ENCODE results near the gene HDAC7. TPM values are rescaled to one million over a fixed set of nuclear protein-coding genes. Genes with fewer than 3 reads are reported as not detected.

Gene HDAC7
- total and polyA plus RNA-seq, 2 of the 13 experiments (the other 11 are each of a cell fraction or from before 2014, with no cell fraction given) = 4.6 to 10.8 TPM

DNA sequence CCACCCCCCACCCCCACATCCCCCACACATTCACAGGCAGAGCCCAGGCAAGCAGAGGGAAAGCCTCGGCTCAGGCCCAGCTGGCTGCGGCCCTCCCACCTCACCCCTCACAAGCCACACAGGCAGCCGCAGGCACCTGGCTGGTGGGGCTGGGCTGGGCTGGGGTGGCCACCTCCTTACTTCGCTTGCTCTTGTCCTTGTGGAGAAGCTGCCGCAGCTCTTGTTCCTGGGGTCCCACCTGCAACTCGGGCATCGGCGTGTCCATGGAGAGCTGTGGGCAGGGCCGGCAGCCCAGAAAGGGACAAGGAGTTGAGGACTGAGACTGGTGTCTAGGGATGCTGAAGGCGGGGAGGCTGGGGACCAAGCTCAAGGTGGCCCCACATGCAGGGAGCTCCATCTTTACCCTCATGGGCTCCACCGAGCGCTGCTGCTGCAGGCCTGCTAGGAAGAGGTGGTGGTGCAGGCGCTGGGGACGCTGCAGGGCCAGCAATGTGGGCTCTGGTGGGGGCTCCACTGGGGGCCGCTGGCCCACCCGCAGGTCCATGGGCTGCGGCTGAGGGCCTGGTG, 21.2 kb downstream of the HDAC7 start:
- Histone ChIP-seq H3K36me3 (replicated peaks in 1 of 2; ENCODE audit: control insufficient read depth in 1 of 2, insufficient read depth in 2 of 2, low read length in 2 of 2) (peaks cover 0 to 2% of the 10 kb centered on the region in 2 experiments; a peak in 1 of 5 replicates), H3K27me3 (ENCODE audit: control insufficient read depth in 1 of 2, insufficient read depth in 2 of 2, low read length in 2 of 2) (no peaks in the 10 kb centered on the region), H4K20me1 (ENCODE audit: insufficient read depth, low read length) (no peaks in the 10 kb centered on the region), H3K4me1 (ENCODE audit: insufficient read depth, low read length) (no peaks in the 10 kb centered on the region), H3K4me2 (ENCODE audit: low read depth, low read length) (no peak overlapping the region), H2AFZ (ENCODE audit: low read length) (no peak overlapping the region), H3K27ac (ENCODE audit: extremely low read length, insufficient read depth, low read length) (no peak overlapping the region), H3K9me3 (ENCODE audit: low read length) (no peaks in the 10 kb centered on the region), H3K4me3 (replicated peaks in 1 of 3; ENCODE audit: insufficient read depth in 1 of 3, low read depth in 2 of 3, low read length in 3 of 3) (no peak overlapping the region), H3K9ac (ENCODE audit: insufficient read depth, low read depth, low read length) (no peak overlapping the region), H3K79me2 (ENCODE audit: insufficient read depth, low read length) (no peaks in the 10 kb centered on the region)
- ChIA-PET POLR2A (no interaction called here), CTCF (ENCODE audit: low intra/inter-chr PET ratio, low total read pairs) (interaction anchor here (3.7 kb wide), 1 partner anchor 40 kb away, joined by 33 read pairs; no protein-coding TSS in a partner anchor)
- in situ Hi-C loops (cut with HindIII; ENCODE audit: extremely low pct_ligation_motif_present, low pct_unique_long_range_greater_than_20kb) (no loop called here), intact Hi-C loops (cut with micrococcal nuclease; ENCODE audit: unreplicated experiment) (no loop called here)
- BruUV-seq (replicated peaks) = no TSS peak
- no peak for ATAC-seq
- WGBS (ENCODE audit: low lambda C conversion rate) = 96% methylated on average over 12 of the region's 17 CpGs
- no peak for DNase-seq (ENCODE audit: low spot score)
- FAIRE-seq = no peak
- TF ChIP-seq, protein P1, sequence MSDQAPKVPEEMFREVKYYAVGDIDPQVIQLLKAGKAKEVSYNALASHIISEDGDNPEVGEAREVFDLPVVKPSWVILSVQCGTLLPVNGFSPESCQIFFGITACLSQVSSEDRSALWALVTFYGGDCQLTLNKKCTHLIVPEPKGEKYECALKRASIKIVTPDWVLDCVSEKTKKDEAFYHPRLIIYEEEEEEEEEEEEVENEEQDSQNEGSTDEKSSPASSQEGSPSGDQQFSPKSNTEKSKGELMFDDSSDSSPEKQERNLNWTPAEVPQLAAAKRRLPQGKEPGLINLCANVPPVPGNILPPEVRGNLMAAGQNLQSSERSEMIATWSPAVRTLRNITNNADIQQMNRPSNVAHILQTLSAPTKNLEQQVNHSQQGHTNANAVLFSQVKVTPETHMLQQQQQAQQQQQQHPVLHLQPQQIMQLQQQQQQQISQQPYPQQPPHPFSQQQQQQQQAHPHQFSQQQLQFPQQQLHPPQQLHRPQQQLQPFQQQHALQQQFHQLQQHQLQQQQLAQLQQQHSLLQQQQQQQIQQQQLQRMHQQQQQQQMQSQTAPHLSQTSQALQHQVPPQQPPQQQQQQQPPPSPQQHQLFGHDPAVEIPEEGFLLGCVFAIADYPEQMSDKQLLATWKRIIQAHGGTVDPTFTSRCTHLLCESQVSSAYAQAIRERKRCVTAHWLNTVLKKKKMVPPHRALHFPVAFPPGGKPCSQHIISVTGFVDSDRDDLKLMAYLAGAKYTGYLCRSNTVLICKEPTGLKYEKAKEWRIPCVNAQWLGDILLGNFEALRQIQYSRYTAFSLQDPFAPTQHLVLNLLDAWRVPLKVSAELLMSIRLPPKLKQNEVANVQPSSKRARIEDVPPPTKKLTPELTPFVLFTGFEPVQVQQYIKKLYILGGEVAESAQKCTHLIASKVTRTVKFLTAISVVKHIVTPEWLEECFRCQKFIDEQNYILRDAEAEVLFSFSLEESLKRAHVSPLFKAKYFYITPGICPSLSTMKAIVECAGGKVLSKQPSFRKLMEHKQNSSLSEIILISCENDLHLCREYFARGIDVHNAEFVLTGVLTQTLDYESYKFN (CRISPR knock-in tag; conservative IDR thresholded peaks at IDR 0.05) = no peak
- TF ChIP-seq ZNF605 (CRISPR knock-in tag; IDR thresholded peaks at IDR 0.05) (no peak), PCBP2 (optimal IDR thresholded peaks at IDR 0.05; ENCODE audit: low read depth, low read length, poor library complexity, severe bottlenecking) (no peak), DMAP1 (CRISPR knock-in tag; IDR thresholded peaks at IDR 0.05) (no peak), ZNF552 (CRISPR knock-in tag; IDR thresholded peaks at IDR 0.05; ENCODE audit: borderline replicate concordance) (no peak), GATAD2A (CRISPR knock-in tag; IDR thresholded peaks at IDR 0.05) (no peak), ZNF350 (CRISPR knock-in tag; IDR thresholded peaks at IDR 0.05; ENCODE audit: borderline replicate concordance, low read depth) (no peak), ZNF180 (CRISPR knock-in tag; IDR thresholded peaks at IDR 0.05; ENCODE audit: borderline replicate concordance, low read depth) (no peak), TAF15 (IDR thresholded peaks at IDR 0.05; ENCODE audit: low read depth, low read length, poor library complexity, severe bottlenecking) (no peak), TCF7 (IDR thresholded peaks at IDR 0.05; ENCODE audit: low read depth) (no peak)
- TF ChIP-seq, protein P2, sequence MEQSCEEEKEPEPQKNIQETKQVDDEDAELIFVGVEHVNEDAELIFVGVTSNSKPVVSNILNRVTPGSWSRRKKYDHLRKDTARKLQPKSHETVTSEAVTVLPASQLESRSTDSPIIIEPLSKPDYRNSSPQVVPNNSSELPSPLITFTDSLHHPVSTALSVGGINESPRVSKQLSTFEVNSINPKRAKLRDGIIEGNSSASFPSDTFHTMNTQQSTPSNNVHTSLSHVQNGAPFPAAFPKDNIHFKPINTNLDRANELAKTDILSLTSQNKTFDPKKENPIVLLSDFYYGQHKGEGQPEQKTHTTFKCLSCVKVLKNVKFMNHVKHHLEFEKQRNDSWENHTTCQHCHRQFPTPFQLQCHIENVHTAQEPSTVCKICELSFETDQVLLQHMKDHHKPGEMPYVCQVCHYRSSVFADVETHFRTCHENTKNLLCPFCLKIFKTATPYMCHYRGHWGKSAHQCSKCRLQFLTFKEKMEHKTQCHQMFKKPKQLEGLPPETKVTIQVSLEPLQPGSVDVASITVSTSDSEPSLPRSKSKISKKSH (CRISPR knock-in tag; IDR thresholded peaks at IDR 0.05; ENCODE audit: borderline replicate concordance) = no peak
- TF ChIP-seq, protein P3, sequence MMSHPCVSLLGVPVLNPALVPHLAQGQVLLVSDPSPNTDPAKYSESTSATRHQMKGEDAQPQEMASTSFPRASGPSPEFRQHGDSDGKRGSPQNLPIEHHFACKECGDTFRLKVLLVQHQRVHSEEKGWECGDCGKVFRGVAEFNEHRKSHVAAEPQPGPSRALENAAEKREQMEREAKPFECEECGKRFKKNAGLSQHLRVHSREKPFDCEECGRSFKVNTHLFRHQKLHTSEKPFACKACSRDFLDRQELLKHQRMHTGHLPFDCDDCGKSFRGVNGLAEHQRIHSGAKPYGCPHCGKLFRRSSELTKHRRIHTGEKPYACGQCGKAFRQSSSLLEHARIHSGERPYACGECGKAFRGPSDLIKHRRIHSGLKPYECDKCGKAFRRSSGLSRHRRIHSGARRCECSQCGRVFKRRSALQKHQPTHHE (CRISPR knock-in tag; IDR thresholded peaks at IDR 0.05; ENCODE audit: borderline replicate concordance) = no peak
- TF ChIP-seq, protein P4, sequence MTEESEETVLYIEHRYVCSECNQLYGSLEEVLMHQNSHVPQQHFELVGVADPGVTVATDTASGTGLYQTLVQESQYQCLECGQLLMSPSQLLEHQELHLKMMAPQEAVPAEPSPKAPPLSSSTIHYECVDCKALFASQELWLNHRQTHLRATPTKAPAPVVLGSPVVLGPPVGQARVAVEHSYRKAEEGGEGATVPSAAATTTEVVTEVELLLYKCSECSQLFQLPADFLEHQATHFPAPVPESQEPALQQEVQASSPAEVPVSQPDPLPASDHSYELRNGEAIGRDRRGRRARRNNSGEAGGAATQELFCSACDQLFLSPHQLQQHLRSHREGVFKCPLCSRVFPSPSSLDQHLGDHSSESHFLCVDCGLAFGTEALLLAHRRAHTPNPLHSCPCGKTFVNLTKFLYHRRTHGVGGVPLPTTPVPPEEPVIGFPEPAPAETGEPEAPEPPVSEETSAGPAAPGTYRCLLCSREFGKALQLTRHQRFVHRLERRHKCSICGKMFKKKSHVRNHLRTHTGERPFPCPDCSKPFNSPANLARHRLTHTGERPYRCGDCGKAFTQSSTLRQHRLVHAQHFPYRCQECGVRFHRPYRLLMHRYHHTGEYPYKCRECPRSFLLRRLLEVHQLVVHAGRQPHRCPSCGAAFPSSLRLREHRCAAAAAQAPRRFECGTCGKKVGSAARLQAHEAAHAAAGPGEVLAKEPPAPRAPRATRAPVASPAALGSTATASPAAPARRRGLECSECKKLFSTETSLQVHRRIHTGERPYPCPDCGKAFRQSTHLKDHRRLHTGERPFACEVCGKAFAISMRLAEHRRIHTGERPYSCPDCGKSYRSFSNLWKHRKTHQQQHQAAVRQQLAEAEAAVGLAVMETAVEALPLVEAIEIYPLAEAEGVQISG (CRISPR knock-in tag; IDR thresholded peaks at IDR 0.05) = no peak

Data from HepG2 (cell line).